Measurements from ENCODE around the gene SLC6A2. TPM values are rescaled to one million over a fixed set of nuclear protein-coding genes. Genes with fewer than 3 reads are reported as not detected.
A peak's percentile ranks its signal among the peaks of the same experiment; 100 is the strongest.

SLC6A2 gene
- total RNA-seq, 1 experiment from 2014 or later, result 0.61 TPM

GRCh38 chr16:55706739-55707384 is 51.1 kb downstream of the SLC6A2 start:
- CTCF ChIA-PET, result interaction anchor here (0.6 kb wide), 1 partner anchor 593 kb away, joined by 7 read pairs; no protein-coding TSS in a partner anchor
- H3K27me3 ChIP-seq (ENCODE audit: insufficient read depth, low read depth), result no peaks in the 10 kb centered on the region

GRCh38 chr16:55709801-55710200 is 54.0 kb downstream of the SLC6A2 start:
- BruUV-seq (replicated peaks), result no TSS peak
- H3K9me2 ChIP-seq (ENCODE audit: insufficient read depth), result no peaks in the 10 kb centered on the region
- no peak overlapping the region for H3K4me2 ChIP-seq
- H2AFZ ChIP-seq, result no peak overlapping the region
- ChIA-PET POLR2A (ENCODE audit: unreplicated experiment) (no interaction called here), CTCF (no interaction called here)
- TF ChIP-seq EZH2 (IDR thresholded peaks at IDR 0.05; ENCODE audit: low read depth) (no peak), CTCF (conservative IDR thresholded peaks at IDR 0.05) (no peak)
- no peak overlapping the region for H3K27ac ChIP-seq
- H3K36me3 ChIP-seq (ENCODE audit: low read depth), result no peaks in the 10 kb centered on the region
- H3F3A ChIP-seq (ENCODE audit: insufficient read depth, low read depth), result no peaks in the 10 kb centered on the region
- no peaks in the 10 kb centered on the region for H3K4me1 ChIP-seq (replicated peaks; ENCODE audit: insufficient read depth)
- no peaks in the 10 kb centered on the region for H4K20me1 ChIP-seq (ENCODE audit: insufficient read depth)
- no peak overlapping the region for H3K4me3 ChIP-seq
- no peak for DNase-seq
- intact Hi-C loops (cut with micrococcal nuclease; ENCODE audit: unreplicated experiment), result loop anchor here (5.0 to 10.0 kb wide), 2 partner anchors 995 to 1078 kb away; no protein-coding TSS in a partner anchor
- no peaks in the 10 kb centered on the region for H3K27me3 ChIP-seq (ENCODE audit: insufficient read depth, low read depth)
- no peaks in the 10 kb centered on the region for H3K9me3 ChIP-seq (ENCODE audit: insufficient read depth, low read depth)
- no peaks in the 10 kb centered on the region for H3K79me2 ChIP-seq (ENCODE audit: low read depth)

More at GRCh38 chr16:55706739-55707384, 51.1 kb downstream of the SLC6A2 start:
- H3K9me2 ChIP-seq (ENCODE audit: insufficient read depth), result no peaks in the 10 kb centered on the region
- H3K27ac ChIP-seq, result no peak overlapping the region
- TF ChIP-seq CTCF (conservative IDR thresholded peaks at IDR 0.05), result no peak
- TF ChIP-seq EZH2 (IDR thresholded peaks at IDR 0.05; ENCODE audit: low read depth), result no peak
- intact Hi-C loops (cut with micrococcal nuclease; ENCODE audit: unreplicated experiment), result no loop called here
- H2AFZ ChIP-seq, result no peak overlapping the region
- no peaks in the 10 kb centered on the region for H3K36me3 ChIP-seq (ENCODE audit: low read depth)
- no peak for DNase-seq
- no peaks in the 10 kb centered on the region for H3K9me3 ChIP-seq (ENCODE audit: insufficient read depth, low read depth)
- POLR2A ChIA-PET (ENCODE audit: unreplicated experiment), result no interaction called here
- H3K4me2 ChIP-seq, result no peak overlapping the region
- peaks cover under 1% of the 10 kb centered on the region; the same call in 1 of the 2 replicates for H3K4me1 ChIP-seq (replicated peaks; ENCODE audit: insufficient read depth)
- BruUV-seq (replicated peaks), result no TSS peak
- H4K20me1 ChIP-seq (ENCODE audit: insufficient read depth), result no peaks in the 10 kb centered on the region
- H3K79me2 ChIP-seq (ENCODE audit: low read depth), result no peaks in the 10 kb centered on the region
- no peak overlapping the region for H3K4me3 ChIP-seq
- H3F3A ChIP-seq (ENCODE audit: insufficient read depth, low read depth), result no peaks in the 10 kb centered on the region

- DNase-seq, result peak in 1 of 2 experiments; percentile 54
- Histone ChIP-seq H4K20me1 (ENCODE audit: insufficient read depth) (no peaks in the 10 kb centered on the region), H3K27ac (no peak overlapping the region), H3F3A (ENCODE audit: insufficient read depth, low read depth) (no peaks in the 10 kb centered on the region), H3K4me2 (no peak overlapping the region), H2AFZ (no peak overlapping the region), H3K9me2 (ENCODE audit: insufficient read depth) (no peaks in the 10 kb centered on the region), H3K36me3 (ENCODE audit: low read depth) (no peaks in the 10 kb centered on the region), H3K9me3 (ENCODE audit: insufficient read depth, low read depth) (no peaks in the 10 kb centered on the region), H3K27me3 (ENCODE audit: insufficient read depth, low read depth) (no peaks in the 10 kb centered on the region), H3K79me2 (ENCODE audit: low read depth) (no peaks in the 10 kb centered on the region), H3K4me3 (no peak overlapping the region), H3K4me1 (replicated peaks; ENCODE audit: insufficient read depth) (no peaks in the 10 kb centered on the region)
- intact Hi-C loops (cut with micrococcal nuclease; ENCODE audit: unreplicated experiment), result loop anchor here (5.0 to 10.0 kb wide), 2 partner anchors 994 to 1077 kb away; no protein-coding TSS in a partner anchor
- POLR2A ChIA-PET (ENCODE audit: unreplicated experiment), result no interaction called here
- no peak for TF ChIP-seq CTCF (conservative IDR thresholded peaks at IDR 0.05)
- CTCF ChIA-PET, result no interaction called here
- no TSS peak for BruUV-seq (replicated peaks)
Observed at GRCh38 chr16:55710466-55710865, 54.7 kb downstream of the SLC6A2 start.

All from PC-9 (cell line).